Measurements from ENCODE around the gene FTL.

The FTL gene

GRCh38 chr19:48954595-48955307, 10.4 kb upstream of the FTL start, which contains the start of gene BAX:
TSS of gene BAX (plus strand) at chr19:48954875. CDS start at chr19:48954929, 54 bp downstream.
- DNase-seq (ENCODE audit: low read depth): peak; percentile 96
- H3K4me3 ChIP-seq (ENCODE audit: low read depth, low read length): peak within 1 kb of the TSS; percentile 82
- TF ChIP-seq POLR2A (IDR thresholded peaks at IDR 0.05; ENCODE audit: extremely low read depth, insufficient read length): peak; percentile 53
- peak; percentile 92 for TF ChIP-seq MYC (IDR thresholded peaks at IDR 0.05; ENCODE audit: low read depth, low read length)
- peak; percentile 99 for TF ChIP-seq MAX (IDR thresholded peaks at IDR 0.05; ENCODE audit: low read depth, low read length)
- no peak for TF ChIP-seq CTCF (IDR thresholded peaks at IDR 0.05; ENCODE audit: low read depth, low read length)

- DNase-seq (ENCODE audit: low read depth): no peak
- H3K4me3 ChIP-seq (ENCODE audit: low read depth, low read length): peak overlapping the region; percentile 82
- TF ChIP-seq CTCF (IDR thresholded peaks at IDR 0.05; ENCODE audit: low read depth, low read length): no peak
- no peak for TF ChIP-seq MYC (IDR thresholded peaks at IDR 0.05; ENCODE audit: low read depth, low read length)
- no peak for TF ChIP-seq MAX (IDR thresholded peaks at IDR 0.05; ENCODE audit: low read depth, low read length)
Measured at GRCh38 chr19:48955308-48955958, 9.7 kb upstream of the FTL start.

- no peak overlapping the region for H3K4me3 ChIP-seq (ENCODE audit: low read depth, low read length)
- TF ChIP-seq MYC (IDR thresholded peaks at IDR 0.05; ENCODE audit: low read depth, low read length) (no peak), MAX (IDR thresholded peaks at IDR 0.05; ENCODE audit: low read depth, low read length) (no peak), CTCF (IDR thresholded peaks at IDR 0.05; ENCODE audit: low read depth, low read length) (no peak), POLR2A (IDR thresholded peaks at IDR 0.05; ENCODE audit: extremely low read depth, insufficient read length) (no peak)
- no peak for DNase-seq (ENCODE audit: low read depth)
Measured at GRCh38 chr19:48958006-48958405, 7.1 kb upstream of the FTL start.

DNA sequence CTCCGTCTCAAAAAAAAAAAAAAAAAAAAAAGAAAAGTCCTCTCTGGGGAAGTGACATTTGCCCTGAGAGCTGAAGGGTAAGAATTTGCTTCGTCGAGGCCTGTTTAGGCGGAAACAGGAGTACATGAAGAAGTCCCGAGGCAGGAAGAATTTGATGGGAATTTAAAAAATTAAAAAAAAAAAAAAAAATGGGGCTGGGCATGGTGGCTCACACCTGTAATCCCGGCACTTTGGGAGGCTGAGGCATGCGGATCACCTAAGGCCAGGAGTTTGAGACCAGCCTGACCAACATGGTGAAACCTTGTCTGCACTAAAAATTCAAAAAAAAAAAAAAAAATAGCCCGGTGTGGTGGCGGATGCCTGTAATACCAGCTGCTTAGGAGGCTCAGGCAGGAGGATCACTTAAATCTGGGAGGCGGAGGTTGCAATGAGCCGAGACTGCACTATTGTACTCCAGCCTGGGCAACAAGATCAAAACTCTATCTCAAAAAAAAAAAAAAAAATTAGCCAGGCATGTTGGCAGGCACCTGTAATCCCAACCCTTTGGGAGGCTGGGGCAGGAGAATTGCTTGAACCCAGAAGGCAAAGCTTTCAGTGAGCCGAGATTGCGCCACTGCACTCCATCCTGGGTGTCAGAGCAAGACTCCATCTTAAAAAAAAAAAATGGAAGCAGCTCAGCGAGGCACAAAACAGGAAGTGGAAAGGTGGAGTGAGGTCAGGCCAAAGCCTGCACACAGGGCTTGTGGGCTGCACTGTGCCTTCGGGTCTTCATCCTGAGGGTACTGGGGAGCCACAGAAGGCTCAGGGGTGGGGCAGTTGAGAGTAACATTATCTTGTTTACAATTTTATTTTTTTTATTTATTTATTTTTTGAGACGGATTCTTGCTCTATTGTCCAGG, 5.5 kb upstream of the FTL start:
- DNase-seq (ENCODE audit: low read depth): peak; percentile 79
- no peak for TF ChIP-seq CTCF (IDR thresholded peaks at IDR 0.05; ENCODE audit: low read depth, low read length)
- no peak for TF ChIP-seq POLR2A (IDR thresholded peaks at IDR 0.05; ENCODE audit: extremely low read depth, insufficient read length)
- no peak for TF ChIP-seq MYC (IDR thresholded peaks at IDR 0.05; ENCODE audit: low read depth, low read length)
- TF ChIP-seq MAX (IDR thresholded peaks at IDR 0.05; ENCODE audit: low read depth, low read length): no peak
- H3K4me3 ChIP-seq (ENCODE audit: low read depth, low read length): no peak overlapping the region

DNA sequence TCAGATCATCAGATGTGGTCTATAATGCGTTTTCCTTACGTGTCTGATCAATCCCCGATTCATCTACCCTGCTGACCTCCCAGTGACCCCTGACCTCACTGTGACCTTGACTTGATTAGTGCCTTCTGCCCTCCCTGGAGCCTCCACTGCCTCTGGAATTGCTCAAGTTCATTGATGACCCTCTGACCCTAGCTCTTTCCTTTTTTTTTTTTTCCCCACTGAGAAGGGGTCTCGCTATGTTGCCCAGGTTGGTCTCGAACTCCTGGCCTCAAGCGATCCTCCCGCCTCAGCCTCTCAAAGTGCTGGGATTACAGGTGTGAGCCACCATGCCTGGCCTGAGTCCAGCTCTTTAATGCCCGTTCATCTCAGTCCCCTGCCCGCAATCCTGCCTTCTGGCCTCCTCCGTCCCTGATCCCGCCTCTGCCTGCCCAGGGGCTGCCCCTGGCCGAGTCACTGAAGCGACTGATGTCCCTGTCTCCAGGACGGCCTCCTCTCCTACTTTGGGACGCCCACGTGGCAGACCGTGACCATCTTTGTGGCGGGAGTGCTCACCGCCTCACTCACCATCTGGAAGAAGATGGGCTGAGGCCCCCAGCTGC, 4.0 kb upstream of the FTL start:
- no peak overlapping the region for H3K4me3 ChIP-seq (ENCODE audit: low read depth, low read length)
- DNase-seq (ENCODE audit: low read depth): no peak
- TF ChIP-seq POLR2A (IDR thresholded peaks at IDR 0.05; ENCODE audit: extremely low read depth, insufficient read length): no peak
- no peak for TF ChIP-seq MYC (IDR thresholded peaks at IDR 0.05; ENCODE audit: low read depth, low read length)
- TF ChIP-seq CTCF (IDR thresholded peaks at IDR 0.05; ENCODE audit: low read depth, low read length): no peak
- TF ChIP-seq MAX (IDR thresholded peaks at IDR 0.05; ENCODE audit: low read depth, low read length): no peak

Data from NB4 (cell line).